GM21576 (cell line): ENCODE data around the gene DCLK1.

ENCODE experiments used
- ATAC-seq: cut with Tn5 transposase; IDR thresholded peaks from one replicate; pipeline ENCODE4 v1.9.1; 2021; ENCODE audit warnings: mild to moderate bottlenecking, moderate library complexity; ENCODE audit not compliant: unreplicated experiment

DCLK1 gene

DNA sequence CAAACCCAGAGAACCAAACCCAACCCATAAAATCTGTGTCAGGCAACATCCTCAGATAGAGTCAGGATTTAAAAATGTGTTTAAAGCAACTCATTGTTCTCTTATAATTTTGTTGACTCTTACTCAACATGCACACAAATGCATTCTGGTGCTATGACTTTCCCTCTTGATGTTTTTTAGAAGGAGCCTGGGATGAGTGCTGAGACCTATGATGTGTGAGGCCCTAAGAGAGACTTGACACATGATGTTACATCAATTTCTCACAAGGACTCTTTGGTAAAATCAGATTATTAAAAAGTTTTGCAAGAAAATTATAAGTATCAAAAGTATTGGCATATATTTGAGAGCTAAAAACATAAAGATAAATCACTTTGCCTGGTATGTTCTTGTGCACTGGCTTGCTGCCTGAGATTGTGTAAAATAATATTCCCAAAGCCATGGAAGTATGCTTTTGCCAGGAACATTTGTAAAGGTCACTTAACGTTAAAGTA, 173.9 kb downstream of the DCLK1 start:
- ATAC-seq, result no peak

DNA sequence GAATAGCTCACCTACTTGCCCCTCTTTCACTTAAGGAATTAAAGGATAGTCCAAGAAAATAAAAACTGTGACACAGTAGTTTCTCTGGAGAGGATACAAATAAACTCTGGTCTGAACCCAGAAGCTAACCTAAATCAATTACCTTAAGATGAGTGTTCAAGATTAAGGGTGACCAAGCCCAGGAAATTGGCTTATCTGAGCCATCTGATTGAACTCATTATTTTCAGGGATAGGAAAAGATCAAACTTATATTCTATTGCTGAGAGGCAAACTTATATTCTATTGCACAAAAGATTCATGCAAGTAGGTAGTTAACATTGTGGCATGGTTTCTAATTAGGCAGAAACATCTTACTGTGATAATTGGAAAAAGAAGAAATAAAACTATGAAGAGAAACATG, 175.1 kb downstream of the DCLK1 start:
- ATAC-seq, result no peak

DNA sequence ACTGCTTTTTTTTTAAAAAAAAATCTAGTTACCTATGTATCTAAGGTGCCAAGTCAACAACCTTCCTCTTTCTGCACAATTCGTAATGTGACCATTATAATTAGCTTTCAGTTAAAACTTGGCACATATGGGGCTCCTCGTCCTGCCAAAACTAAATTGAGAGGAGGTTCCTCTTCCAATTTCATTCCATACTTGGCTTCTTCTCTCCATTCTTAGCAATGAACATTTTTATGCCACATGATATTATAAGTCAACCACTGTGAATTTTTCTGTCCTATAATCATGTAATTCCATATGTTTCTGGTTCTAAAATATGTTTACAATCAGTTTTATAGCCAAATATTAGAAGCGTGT, 177.0 kb downstream of the DCLK1 start:
- no peak for ATAC-seq

DNA sequence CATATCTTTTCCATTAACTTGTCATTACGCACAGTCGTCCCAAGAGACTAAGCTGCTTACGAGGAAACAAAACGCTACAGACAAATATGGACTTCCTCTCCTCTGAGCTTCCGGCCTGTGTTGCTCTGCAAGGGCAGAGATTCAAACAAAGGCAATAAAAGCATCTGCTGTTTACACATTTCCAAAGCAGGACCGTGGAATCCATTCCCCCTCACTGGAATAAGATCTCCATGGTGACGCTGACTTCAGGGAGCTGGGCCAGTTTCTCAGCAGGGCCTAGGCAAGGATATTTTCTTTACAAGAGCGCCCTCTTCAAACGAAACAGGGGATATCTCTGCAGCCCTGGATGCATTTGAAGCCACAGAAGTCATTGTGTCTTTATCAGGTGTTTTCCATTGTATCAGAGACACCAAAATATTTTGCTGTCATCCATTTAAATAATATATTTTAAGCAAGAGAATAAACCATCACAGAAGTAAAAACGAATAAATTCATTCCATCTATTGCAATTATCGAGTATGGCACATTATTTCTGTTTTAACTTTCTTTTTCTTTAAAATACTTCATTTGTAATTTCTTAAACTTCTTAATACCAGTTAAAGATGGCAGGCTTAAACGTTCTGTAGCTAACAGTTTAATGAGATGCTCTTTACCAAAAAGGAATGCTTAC, 177.5 kb downstream of the DCLK1 start:
- no peak for ATAC-seq

DNA sequence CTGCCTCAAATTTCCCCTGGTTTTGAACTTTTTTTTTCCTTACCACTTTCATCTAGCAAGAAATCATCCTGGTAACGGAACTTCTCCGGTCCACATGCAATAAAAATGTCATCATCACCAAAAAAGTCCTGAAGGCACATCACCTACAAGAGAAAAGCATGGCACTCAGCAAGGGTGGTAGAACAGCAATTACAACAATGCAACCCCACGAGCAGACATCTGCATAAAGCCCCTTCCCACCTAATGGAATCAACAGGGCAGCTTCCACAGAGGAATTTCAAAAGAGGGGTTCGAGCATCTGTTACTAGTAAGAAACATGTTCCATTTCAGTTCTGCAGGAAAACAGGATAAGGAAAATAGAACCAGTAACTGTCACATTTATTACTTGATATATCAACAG, 183.9 kb downstream of the DCLK1 start:
- no peak for ATAC-seq

DNA sequence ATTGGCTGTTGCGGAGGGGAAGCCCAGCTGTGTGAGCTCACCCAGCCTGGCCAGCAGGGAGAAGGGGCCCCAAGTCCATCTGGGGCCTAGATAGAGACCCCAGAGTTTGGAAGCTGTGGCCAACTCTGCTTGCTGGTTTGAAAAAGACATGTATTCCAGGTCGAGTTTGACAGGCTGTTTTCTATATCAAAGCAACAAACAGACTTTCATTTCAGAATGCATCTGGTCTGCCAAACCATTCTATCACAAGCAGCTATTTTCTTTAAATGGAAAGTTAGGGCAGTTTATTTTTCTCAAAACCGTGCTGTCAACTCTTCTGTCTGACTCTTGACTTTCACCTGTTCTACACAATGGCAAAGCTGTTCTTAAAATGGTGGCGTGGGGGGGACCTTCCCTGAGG, 185.8 kb downstream of the DCLK1 start:
- ATAC-seq, result no peak

DNA sequence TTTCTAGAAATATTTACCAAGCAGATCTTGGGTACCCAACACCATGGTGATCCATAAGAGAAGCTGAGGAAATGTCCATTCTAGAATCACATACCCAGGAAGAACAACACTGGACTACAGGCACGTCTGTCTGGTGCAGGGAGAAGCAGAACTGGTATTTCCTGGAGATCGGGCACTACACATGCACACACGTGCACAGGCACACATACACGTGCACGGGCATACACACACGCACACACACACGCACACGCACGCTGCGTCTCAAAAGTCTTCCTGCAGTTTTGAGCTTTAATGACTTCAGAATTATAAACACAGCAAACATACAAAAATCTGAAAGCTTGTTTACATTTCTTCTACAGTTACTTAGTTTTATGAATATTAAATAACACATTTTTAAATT, 189.8 kb downstream of the DCLK1 start:
- ATAC-seq, result no peak

DNA sequence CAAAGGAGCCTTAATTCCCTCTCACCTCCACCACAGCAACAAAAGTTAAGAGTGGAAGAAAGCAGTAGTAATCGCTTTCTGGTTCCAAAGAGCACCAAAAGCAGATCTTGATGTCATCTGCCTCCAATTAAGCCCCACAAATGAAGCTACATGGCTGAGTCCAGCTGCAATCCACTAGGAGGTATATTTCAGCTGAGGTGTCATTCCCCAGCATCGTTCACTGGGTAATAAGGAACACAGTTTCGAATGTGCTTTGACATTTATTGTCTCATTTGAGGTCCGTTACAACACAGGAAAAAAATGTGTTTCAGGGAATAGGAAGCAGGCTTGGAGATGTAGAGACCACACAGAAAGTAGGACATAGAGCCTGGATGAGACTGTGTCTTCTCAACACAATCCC, 190.4 kb downstream of the DCLK1 start:
- ATAC-seq, result no peak

DNA sequence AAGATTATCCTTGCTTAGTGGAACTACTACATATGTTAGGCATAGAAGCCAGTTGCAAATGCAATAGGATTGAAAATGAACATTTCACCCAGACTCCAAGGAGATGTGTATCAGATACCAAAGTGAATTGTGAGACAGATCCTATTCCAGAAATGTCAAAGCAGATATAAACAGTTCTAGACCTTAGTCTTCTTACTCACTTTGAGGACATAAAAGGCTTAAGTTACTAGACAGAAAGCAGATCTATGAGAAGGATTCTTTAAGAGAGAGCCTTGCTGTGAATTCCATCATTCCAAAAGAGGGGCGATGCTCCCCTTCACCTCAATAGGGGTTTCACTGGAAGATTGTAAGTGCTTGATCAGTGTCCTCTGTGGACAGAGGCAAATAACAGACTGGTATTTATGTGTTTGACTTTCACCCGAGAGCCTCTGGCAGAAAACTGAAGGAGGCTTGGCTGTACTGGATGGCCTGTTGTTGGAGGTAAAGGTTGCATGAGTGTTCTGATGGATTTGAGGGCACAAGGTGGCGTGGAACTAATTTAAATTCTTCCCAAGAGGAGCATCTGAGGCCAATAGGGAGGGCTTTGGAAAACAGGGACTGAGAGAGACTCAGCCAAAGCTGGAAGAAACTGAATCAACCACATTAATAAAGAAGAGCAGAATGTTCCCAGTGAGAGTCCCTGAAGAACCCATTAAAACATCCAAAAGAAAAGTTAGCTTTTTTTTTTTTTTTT, 194.8 kb downstream of the DCLK1 start:
- ATAC-seq, result no peak

DNA sequence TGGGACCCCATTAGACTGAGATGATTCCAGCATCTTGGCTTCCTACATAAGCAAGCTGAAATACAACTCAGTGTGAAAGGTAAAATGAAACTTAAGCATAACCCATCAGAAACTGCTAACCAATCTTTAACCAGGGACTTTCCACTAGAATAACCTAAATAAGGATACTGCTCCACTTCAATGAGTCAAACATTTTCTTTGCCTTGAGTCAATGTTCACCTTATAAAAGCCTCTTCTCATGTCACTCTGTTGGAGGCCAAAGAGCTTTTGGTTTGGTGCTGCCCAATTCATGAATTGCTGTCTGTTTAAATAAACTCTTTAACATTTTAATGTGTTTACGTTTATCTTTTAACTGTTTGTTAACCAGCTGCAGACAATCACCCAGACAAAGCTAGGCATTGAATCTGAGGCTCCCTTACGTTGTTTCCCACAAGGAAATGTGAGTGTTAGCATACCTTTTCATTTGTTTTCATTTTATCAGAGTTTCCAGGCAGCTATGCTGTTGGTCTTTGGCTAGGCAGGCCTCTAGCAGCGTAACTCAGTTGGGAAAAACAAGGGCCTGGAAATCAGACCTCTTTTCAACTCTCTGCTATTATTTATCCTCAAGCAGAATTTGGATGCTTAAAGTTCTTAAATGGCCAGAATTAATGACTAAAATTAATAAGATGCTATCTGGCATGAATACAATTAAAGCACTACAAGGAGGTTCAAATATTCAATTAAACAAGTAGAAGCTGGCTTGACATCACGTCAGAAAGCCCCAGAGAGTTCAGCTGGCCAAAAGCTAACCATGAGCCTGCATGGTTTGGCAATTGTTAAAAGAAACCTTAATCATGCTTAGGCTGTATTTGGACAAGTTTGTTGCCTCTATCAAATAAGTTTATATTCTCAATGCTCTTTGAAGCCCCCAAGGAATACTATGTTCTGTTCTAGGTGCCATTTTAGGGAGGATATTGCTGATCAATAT, 200.2 kb downstream of the DCLK1 start:
- peak; percentile 63 for ATAC-seq

DNA sequence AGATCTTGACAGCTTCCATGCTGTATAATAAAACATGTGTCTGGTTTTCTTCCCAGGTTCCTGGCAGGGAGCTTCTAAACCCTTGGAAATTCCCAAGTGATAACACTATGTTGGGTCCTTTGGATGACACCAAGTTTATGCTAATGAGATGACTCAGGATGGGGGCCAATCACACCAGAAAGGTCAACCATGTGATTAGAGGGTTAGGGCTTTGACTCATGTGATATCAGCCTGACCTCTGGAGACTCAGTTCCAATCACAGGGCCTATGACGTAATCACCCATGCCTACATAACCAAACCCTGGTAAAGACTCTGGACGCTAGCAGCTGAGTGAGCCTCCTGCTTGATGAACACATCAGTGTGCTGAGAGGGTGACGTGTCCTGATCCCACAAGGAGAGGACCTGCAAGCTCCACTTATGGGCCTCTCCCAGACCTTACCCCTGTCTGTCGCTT, 203.6 kb downstream of the DCLK1 start:
- ATAC-seq, result no peak

DNA sequence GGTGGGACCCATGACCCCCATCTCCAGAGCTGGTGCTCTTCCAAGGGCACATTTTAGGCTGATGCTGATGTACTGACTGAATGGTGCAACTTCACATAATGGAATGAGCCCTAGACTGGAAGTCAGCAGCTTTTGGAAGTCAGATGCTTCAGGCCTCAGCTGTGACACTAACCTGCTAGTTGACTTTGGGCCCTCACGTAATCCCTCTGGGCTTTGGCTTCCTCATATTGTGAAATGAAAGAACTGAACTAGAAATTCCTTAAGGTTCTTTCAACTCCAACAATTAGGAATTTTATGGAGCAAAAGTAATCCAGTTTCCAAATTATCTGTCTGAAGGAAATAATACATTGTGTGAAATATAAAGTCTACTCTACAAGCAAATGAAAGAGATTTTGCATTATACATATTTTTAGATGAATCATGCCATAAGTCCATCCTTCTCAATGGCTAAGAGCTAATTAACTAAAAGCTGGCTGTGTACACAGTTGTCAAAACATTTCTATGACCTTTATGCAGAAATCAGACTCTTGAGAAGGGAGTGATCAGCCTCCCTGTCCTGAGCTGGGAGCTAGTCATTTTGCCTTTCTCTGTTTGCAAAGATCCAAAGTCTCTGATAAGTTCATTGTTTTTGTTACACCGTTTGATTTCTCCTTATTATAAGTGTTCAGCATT, 204.2 kb downstream of the DCLK1 start:
- ATAC-seq, result no peak

DNA sequence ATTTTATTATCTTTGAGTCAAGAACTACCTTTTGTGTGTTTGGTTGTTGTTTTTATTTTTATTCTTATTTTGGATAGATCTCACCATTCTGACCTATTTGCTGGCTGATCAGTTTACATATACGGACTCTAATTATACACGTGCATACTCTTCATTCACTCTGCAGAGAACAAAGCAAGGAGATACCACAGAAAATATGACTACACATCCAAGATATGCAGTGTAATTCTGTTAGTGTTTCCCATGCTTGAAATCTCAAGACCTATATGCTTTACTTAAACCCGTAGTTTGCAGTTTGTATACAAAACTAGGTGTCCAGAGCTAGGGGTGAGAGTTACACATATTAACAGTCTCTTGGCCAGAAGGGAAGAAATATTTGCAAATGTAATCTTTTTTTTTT, 205.5 kb downstream of the DCLK1 start:
- no peak for ATAC-seq

DNA sequence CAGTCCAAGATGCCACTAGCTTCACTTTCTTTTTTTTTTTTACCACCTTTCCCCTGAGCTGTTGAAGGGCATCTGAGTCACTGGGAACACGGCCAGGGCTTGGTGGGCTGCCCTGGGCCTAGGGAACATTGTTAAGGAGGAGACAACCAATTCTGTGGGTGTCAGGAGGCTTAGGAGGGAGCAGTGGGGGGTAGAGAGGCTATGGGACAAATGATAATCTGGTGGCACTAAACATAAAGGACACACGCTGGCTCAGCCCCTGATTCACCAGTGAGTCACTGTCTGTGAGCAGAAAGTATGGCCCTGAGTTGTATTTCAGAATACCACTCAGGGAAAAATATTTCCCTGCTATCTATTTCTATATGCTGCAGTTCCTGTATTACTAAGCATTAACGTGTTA, 207.8 kb downstream of the DCLK1 start:
- no peak for ATAC-seq

DNA sequence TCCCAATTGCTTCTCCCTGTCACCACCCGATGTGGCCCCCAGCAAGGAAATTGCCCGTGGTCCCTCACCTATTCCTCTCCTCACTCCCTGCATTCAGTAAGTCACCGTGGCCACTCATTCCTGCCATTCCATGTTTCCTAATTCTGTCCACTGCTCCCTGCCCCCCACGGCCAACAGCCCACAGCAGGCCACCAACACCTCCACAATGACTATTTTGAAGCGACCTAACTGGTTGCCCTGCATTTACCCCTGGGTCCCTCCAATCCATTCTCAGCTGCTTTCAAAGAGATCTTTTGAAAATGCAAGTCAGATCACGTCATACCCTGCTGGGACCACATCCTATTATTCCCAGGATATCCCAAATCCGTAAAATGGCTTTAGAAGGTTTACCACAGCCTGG, 210.4 kb downstream of the DCLK1 start:
- no peak for ATAC-seq

DNA sequence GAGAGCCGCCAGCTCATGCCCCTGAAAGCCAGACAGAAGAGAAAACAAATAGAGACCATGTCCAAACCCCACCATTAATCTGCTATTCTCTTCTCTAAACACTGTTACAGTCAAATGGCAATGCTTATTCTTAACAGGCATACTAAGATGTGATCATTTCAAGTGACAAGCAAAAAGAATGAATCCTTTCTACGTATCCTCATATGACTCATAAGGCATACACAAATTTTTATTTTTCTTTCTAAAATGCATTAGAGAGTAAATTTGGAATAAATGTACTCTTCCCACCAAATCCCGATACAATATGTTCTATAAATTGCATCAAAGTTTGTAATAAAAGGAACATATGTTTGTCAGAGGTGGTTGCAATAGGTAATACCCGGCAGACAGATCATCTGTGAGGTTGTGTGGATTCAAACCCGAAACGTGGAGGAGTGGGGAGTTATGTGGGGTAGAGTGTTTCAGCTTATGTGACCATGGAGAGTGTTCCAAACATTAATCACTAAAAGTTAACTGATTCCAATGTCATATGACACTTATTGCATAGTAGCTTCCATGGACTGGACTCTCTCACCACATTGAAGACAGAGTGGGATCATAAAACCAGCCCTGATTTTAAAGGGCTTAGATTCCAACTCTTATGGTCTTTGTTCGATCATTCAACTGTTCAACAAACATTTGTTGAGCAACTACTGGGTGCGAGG, 213.1 kb downstream of the DCLK1 start:
- no peak for ATAC-seq

DNA sequence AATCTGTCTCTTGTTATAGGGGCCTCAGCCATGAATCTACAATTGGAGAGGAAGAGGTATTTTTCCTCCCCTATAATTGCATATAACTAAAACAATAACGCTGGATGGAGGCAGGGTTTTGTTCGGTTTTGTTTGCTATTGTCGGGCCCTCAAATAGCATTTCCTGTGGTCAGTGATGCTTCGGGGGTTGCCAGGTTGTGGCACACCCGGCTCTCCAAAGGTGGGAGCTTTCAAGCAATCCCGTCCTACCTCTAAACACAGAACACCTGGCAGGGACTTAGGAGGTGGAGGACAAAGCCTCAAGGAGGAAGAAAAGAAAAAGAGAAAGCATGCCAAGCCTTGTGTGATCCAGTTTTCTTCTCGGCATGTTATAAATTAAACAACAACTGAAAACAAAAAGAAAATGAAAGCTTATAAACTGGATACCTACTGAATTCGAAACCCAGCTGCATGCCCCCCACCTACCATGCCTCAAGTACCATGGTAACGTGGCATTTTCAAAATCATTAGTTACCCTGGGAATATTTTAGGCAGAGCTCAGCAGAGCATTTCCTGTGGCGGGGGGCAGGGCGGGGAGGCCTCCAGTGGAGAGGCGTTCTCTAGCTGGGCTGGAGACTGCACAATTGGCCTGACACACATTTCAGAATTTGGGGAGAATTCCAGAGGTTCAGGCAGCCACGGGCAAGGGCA, 213.8 kb downstream of the DCLK1 start:
- no peak for ATAC-seq

DNA sequence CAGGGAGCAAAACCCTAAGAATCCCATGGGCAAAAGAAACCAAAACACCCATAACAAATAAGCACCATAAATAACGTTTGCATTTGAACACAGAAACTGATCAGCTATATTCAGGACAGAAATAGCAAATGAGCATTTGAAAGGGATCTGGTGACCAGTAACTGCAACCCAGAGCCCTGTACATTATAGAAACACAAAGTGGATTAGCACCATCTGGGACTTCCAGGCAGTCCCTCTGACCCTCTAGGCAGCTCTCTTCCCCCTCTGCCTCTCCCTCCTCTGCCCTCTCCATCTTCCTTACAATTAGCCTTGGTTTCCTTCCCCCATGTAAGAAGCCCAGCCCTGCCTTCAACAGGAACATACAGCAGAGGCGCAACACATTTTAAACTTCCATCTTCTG, 215.0 kb downstream of the DCLK1 start:
- no peak for ATAC-seq

DNA sequence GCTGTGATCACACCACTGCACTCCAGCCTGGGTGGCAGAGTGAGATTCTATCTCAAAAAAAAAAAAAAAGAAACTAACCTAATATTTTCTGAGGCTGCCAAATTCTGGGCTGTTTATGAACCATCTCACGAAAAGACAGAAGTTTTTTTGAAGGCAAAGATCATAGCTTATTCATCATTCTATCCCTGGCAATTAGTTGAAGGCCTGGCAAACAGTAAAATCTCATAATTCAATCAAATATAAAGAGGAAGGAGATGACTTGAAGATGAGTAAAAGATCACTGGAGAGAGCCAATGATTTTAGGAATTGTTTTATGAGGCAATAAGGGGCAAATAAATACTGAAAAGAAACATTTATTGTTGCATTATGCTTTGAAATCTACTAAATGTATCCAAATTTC, 216.5 kb downstream of the DCLK1 start:
- ATAC-seq, result no peak

DNA sequence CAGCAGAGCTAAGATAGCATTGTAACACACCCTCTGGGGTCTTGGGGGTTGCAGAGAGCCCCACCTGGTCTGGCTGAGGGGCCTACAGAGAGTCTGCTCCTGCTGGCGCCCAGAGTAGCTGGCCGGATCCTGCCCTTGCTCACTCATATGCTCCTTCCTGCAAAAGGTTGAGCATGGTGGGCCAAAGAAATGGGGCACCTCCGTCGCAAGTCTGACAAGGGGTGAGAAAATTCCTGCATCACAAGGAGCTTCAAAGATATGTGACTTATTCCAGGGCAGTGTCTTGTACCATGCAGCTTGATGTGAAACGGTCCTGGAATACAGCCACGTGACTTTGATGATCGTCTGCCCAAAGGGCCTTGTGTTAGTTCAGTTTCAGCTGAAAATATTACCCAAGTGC, 218.3 kb downstream of the DCLK1 start:
- no peak for ATAC-seq
